ENCODE data around the gene CELA3A.

The CELA3A gene

DNA sequence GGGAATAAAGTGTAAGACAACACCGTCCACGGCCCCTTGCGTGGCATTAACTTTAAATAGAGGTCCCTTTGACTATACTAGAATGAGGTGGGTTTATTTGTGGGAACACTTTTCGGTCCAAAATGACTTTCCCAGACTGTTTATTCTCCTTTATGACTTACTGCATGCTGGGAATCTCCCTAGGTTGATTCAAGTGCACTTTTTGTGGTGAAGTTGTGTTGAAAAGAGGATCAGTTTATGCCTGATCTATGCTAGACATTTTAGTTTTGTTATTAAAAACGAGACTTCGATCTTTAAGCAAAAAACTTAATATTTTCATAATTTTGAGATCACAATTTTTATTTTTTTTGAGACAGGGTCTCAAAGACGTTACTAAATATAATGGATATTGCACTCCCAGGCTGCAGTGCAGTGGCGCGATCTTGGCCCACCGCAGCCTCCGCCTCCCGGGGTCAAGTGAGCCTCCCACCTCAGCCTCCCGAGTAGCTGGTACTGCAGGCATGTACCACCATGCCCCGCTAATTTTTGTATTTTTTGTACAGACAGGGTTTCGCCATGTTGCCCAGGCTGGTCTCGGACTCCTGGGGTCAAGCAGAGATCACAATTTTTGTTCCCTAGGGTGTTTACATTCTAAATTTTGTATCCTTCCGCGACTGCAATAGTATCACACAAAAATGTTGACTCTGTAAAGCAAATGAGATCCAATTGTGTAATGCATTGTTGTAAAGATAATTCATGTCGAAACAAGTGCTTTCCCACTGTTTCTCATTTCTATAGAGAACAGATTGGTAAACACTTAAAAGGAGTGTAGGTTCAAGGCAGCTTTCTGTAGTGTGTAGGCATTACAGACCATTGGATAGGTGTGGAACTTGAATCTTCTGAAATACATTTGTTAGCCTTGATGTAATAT, 52.7 kb downstream of the CELA3A start:
- H3K4me3 ChIP-seq (ENCODE audit: low read length) = peak overlapping the region; percentile 84
- H4K20me1 ChIP-seq (ENCODE audit: control insufficient read depth, insufficient read depth, low read depth, low read length) = peaks cover 39% of the 10 kb centered on the region
- no peaks in the 10 kb centered on the region for H3K27me3 ChIP-seq (ENCODE audit: control insufficient read depth, low read length)
- no peaks in the 10 kb centered on the region for H3K9me2 ChIP-seq (replicated peaks; ENCODE audit: control insufficient read depth, low read length)
- peaks cover 65% of the 10 kb centered on the region for H3K79me2 ChIP-seq (ENCODE audit: control insufficient read depth, low read length)
- H3K36me3 ChIP-seq (ENCODE audit: control insufficient read depth, low read length) = peaks cover 44% of the 10 kb centered on the region
- peaks cover 48% of the 10 kb centered on the region for H3K4me1 ChIP-seq (ENCODE audit: control insufficient read depth, low read length)
- H3F3A ChIP-seq (ENCODE audit: control insufficient read depth, insufficient read depth) = no peaks in the 10 kb centered on the region
- H3K27ac ChIP-seq (ENCODE audit: low read depth, low read length) = peak overlapping the region; percentile 6; the same call in 1 of the 2 replicates
- H3K9me3 ChIP-seq (ENCODE audit: control insufficient read depth, insufficient read depth, low read length) = no peaks in the 10 kb centered on the region
- peak overlapping the region; percentile 94 for H3K4me2 ChIP-seq (ENCODE audit: low read length)
- TF ChIP-seq EZH2phosphoT487 (IDR thresholded peaks at IDR 0.05; ENCODE audit: borderline replicate concordance, low read length) (no peak), CTCF (IDR thresholded peaks at IDR 0.05; ENCODE audit: low read depth, low read length, poor library complexity, severe bottlenecking) (no peak)

DNA sequence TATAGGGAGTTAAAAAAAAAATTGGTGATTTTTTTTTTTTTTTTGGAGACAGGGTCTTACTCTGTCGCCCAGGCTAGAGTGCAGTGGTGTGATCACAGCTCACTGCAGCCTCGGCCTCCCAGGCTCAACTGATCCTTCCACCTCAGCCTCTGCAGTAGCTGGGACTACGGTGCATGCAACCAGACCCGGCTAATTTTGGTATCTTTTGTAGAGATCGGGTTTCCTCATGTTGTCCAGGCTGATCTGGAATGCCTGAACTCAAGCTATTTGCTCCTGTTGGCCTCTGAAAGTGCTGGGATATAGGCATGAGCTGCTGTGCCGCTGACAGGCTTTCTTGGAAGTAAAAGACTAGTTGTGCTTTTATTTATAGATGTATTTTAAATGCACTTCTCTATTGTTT, 54.0 kb downstream of the CELA3A start:
- Histone ChIP-seq H4K20me1 (ENCODE audit: control insufficient read depth, insufficient read depth, low read depth, low read length) (peaks cover 49% of the 10 kb centered on the region), H3K27ac (ENCODE audit: low read depth, low read length) (no peak overlapping the region), H3K27me3 (ENCODE audit: control insufficient read depth, low read length) (no peaks in the 10 kb centered on the region), H3K9me3 (ENCODE audit: control insufficient read depth, insufficient read depth, low read length) (no peaks in the 10 kb centered on the region), H3K4me3 (ENCODE audit: low read length) (peak overlapping the region; percentile 4; the same call in 1 of the 2 replicates), H3K4me1 (ENCODE audit: control insufficient read depth, low read length) (peaks cover 61% of the 10 kb centered on the region), H3F3A (ENCODE audit: control insufficient read depth, insufficient read depth) (0 out of 2 replicates have a peak, but pooled peaks cover 2% of the 10 kb centered on the region), H3K36me3 (ENCODE audit: control insufficient read depth, low read length) (peaks cover 44% of the 10 kb centered on the region), H3K9me2 (replicated peaks; ENCODE audit: control insufficient read depth, low read length) (no peaks in the 10 kb centered on the region), H3K4me2 (ENCODE audit: low read length) (peak overlapping the region; percentile 25), H3K79me2 (ENCODE audit: control insufficient read depth, low read length) (peaks cover 79% of the 10 kb centered on the region)
- TF ChIP-seq CTCF (IDR thresholded peaks at IDR 0.05; ENCODE audit: low read depth, low read length, poor library complexity, severe bottlenecking) = no peak
- TF ChIP-seq EZH2phosphoT487 (IDR thresholded peaks at IDR 0.05; ENCODE audit: borderline replicate concordance, low read length) = no peak

GRCh38 chr1:22056043-22056442, 54.6 kb downstream of the CELA3A start:
- H3K27ac ChIP-seq (ENCODE audit: low read depth, low read length) = no peak overlapping the region
- H4K20me1 ChIP-seq (ENCODE audit: control insufficient read depth, insufficient read depth, low read depth, low read length) = peaks cover 54% of the 10 kb centered on the region
- H3K9me3 ChIP-seq (ENCODE audit: control insufficient read depth, insufficient read depth, low read length) = no peaks in the 10 kb centered on the region
- H3K4me1 ChIP-seq (ENCODE audit: control insufficient read depth, low read length) = peaks cover 67% of the 10 kb centered on the region
- no peaks in the 10 kb centered on the region for H3K9me2 ChIP-seq (replicated peaks; ENCODE audit: control insufficient read depth, low read length)
- H3F3A ChIP-seq (ENCODE audit: control insufficient read depth, insufficient read depth) = 0 out of 2 replicates have a peak, but pooled peaks cover 2% of the 10 kb centered on the region
- TF ChIP-seq CTCF (IDR thresholded peaks at IDR 0.05; ENCODE audit: low read depth, low read length, poor library complexity, severe bottlenecking) (no peak), EZH2phosphoT487 (IDR thresholded peaks at IDR 0.05; ENCODE audit: borderline replicate concordance, low read length) (no peak)
- peak overlapping the region; percentile 25 for H3K4me2 ChIP-seq (ENCODE audit: low read length)
- H3K4me3 ChIP-seq (ENCODE audit: low read length) = 0 out of 2 replicates have a peak overlapping the region, but pooled peaks have one; percentile 4
- no peaks in the 10 kb centered on the region for H3K27me3 ChIP-seq (ENCODE audit: control insufficient read depth, low read length)
- peaks cover 84% of the 10 kb centered on the region for H3K79me2 ChIP-seq (ENCODE audit: control insufficient read depth, low read length)
- H3K36me3 ChIP-seq (ENCODE audit: control insufficient read depth, low read length) = peaks cover 44% of the 10 kb centered on the region
